ENCODE data around the gene MIPEP. TPM values are rescaled to one million over a fixed set of nuclear protein-coding genes. Genes with fewer than 3 reads are reported as not detected.

MIPEP gene
- total RNA-seq, 1 donor from 2014 or later: 19.6 TPM

DNA sequence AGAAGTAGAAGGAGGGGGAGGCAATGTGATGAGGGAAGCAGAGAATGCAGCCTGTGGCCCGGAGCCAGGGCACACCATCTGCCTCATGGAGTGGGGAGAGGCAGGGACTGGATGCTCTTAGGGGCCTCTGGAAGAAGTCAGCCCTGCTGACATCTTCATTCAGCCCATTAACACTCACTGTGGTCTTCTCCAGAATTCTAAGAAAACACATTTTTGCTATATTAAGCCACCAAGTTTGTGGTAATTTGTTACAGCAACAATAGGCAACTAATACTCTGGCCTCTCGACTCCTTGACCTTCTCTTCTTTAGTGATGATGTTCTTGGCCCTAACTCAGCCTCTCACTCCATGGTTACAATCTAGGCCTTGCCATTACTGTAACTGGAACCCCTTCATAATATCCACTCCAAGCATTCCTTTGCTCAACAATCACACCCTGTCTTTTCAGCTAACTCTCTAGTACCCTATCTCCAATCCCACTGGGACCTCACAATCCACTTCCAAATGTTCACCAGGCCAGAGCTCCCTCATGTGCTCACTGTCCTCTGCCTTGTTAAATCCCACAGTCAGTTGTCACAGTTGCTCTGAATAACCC, 98.5 kb downstream of the MIPEP start:
- DNase-seq (ENCODE audit: low read depth, low spot score): no peak
- TF ChIP-seq, protein P1, sequence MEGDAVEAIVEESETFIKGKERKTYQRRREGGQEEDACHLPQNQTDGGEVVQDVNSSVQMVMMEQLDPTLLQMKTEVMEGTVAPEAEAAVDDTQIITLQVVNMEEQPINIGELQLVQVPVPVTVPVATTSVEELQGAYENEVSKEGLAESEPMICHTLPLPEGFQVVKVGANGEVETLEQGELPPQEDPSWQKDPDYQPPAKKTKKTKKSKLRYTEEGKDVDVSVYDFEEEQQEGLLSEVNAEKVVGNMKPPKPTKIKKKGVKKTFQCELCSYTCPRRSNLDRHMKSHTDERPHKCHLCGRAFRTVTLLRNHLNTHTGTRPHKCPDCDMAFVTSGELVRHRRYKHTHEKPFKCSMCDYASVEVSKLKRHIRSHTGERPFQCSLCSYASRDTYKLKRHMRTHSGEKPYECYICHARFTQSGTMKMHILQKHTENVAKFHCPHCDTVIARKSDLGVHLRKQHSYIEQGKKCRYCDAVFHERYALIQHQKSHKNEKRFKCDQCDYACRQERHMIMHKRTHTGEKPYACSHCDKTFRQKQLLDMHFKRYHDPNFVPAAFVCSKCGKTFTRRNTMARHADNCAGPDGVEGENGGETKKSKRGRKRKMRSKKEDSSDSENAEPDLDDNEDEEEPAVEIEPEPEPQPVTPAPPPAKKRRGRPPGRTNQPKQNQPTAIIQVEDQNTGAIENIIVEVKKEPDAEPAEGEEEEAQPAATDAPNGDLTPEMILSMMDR (conservative IDR thresholded peaks at IDR 0.05): no peak
- Mint-ChIP-seq H3K4me3 (no peak overlapping the region), H3K4me1 (no peaks in the 10 kb centered on the region), H3K9me3 (no peaks in the 10 kb centered on the region), H3K36me3 (ENCODE audit: low read depth) (peaks cover 7% of the 10 kb centered on the region), H3K27me3 (ENCODE audit: low read depth) (no peaks in the 10 kb centered on the region), H3K27ac (ENCODE audit: unreplicated experiment) (no peak overlapping the region)

DNA sequence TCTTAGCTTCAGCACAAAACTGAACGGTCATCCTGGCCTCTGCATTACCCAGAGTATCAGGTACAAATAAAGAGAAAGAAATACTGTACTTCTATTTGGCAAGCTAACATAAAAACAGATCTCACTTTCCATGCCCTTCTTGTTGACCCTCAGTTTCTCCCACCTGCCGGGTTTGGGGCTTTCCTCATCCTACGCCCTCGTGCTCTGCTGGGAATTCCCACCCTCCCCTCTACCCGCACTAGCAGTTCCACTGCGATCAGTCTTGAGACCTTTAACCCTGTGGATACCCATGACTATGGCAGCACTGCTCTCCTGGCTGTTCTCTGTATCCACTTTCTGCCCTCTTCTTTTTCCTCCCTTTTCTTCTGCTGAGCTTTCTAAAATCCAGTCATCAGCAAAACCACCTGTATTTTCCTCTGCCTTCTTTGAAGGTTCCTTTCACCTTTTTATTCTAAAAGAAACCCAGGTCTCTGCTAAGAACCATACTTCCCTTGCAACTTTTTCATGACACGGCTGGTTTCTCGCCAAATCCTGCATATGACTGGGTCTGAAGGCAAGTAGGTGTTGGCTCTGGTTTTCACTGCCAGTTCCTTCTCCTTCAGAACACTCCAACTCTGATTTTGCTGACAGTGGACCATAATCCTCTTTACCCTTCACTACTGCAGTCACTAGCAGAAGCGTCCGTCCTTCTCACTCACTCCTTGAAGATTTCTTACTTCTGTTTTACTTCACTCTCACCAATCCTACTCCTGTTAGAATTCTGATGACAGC, 99.4 kb downstream of the MIPEP start:
- no peak for DNase-seq (ENCODE audit: low read depth, low spot score)
- Mint-ChIP-seq H3K4me3 (no peak overlapping the region), H3K27me3 (ENCODE audit: low read depth) (no peaks in the 10 kb centered on the region), H3K27ac (ENCODE audit: unreplicated experiment) (no peak overlapping the region), H3K36me3 (ENCODE audit: low read depth) (peaks cover 7% of the 10 kb centered on the region), H3K9me3 (no peaks in the 10 kb centered on the region), H3K4me1 (no peaks in the 10 kb centered on the region)
- TF ChIP-seq, protein P1 (conservative IDR thresholded peaks at IDR 0.05): no peak

DNA sequence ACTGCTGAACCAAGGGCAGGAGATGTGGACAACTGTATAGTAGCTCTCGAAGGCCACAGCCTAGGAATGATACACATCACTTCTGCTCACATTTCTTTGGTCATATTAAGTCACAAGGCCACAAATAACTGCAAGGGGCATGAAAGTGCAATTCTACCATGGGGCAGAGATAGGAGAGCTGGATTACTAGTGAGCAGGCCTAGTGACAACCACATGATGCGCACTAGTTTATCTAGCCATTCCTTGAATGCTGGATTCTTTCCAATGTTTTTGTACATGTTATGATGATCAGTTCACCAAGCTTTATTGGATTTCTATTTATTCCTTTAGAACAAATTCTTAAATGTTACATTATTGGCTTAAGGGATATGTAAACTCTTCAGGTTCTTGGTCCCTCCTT, 100.7 kb downstream of the MIPEP start:
- Mint-ChIP-seq H3K36me3 (ENCODE audit: low read depth) (peaks cover 11% of the 10 kb centered on the region), H3K4me1 (no peaks in the 10 kb centered on the region), H3K27ac (ENCODE audit: unreplicated experiment) (no peak overlapping the region), H3K9me3 (no peaks in the 10 kb centered on the region), H3K4me3 (no peak overlapping the region), H3K27me3 (ENCODE audit: low read depth) (no peaks in the 10 kb centered on the region)
- TF ChIP-seq, protein P1 (conservative IDR thresholded peaks at IDR 0.05): no peak
- DNase-seq (ENCODE audit: low read depth, low spot score): no peak

DNA sequence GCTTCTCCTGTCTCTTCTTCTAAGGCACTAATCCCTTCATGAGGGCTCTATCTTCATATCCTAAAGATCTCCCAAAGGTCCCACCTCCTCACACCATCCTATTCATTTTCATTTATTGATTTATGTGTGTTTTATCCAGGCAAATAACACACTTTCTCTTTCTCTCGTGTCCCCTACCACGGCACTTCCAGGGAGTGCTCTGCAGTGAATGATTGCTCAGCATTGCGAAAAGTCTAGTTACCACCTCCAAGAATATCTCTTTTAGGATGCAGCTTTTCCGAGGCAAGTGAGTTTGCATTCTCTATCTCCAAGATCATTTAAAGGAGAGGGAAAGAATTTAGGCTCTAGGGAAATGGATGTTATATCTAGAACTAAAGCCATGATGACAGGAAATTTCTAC, 101.7 kb downstream of the MIPEP start:
- DNase-seq (ENCODE audit: low read depth, low spot score): no peak
- Mint-ChIP-seq H3K4me1 (no peaks in the 10 kb centered on the region), H3K27me3 (ENCODE audit: low read depth) (no peaks in the 10 kb centered on the region), H3K27ac (ENCODE audit: unreplicated experiment) (no peak overlapping the region), H3K4me3 (no peak overlapping the region), H3K36me3 (ENCODE audit: low read depth) (peaks cover 14% of the 10 kb centered on the region), H3K9me3 (no peaks in the 10 kb centered on the region)
- TF ChIP-seq, protein P1 (conservative IDR thresholded peaks at IDR 0.05): no peak

DNA sequence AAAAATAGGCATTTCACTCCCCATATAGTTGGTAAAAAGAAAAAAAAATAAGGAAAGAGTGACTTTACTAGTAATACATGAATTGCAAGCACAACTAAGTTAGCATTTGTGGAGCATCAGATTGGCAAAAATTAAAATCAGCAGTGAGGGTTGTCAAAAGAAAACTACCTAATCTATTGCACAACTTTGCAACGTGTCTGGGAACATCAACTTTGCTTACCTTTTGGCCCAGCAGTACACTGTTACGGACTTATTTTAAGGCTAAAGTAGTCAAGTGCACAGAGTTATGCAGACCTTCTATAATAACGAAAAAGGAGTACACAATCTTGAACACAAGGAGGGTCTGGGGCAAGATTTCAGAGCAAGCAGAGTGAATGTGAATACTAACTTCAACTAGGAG, 102.6 kb downstream of the MIPEP start:
- Mint-ChIP-seq H3K9me3 (no peaks in the 10 kb centered on the region), H3K4me3 (no peak overlapping the region), H3K27me3 (ENCODE audit: low read depth) (no peaks in the 10 kb centered on the region), H3K36me3 (ENCODE audit: low read depth) (peaks cover 19% of the 10 kb centered on the region), H3K4me1 (no peaks in the 10 kb centered on the region), H3K27ac (ENCODE audit: unreplicated experiment) (no peak overlapping the region)
- TF ChIP-seq, protein P1 (conservative IDR thresholded peaks at IDR 0.05): no peak
- no peak for DNase-seq (ENCODE audit: low read depth, low spot score)
